Stimulated activated CD4-positive, alpha-beta T cell treated with anti-CD3 and anti-CD28 coated beads, Interleukin-4, amount 100 ng/mL, for 24 hours (primary cell): ENCODE measurements around the gene EMC9.
A peak's percentile ranks its signal among the peaks of the same experiment; 100 is the strongest.
"Not testable (repeated sequence)": the region's sequence is repeated elsewhere in the genome, so short reads cannot be mapped to it uniquely, and the experiment has no call there.

Experiments
- DNase-seq: peaks from one replicate; pipeline ENCODE4 v3.0.0-alpha.2; 2020

Gene EMC9

GRCh38 chr14:24106672-24107271 lies 34.6 kb downstream of the EMC9 start:
- DNase-seq, result no peak

GRCh38 chr14:24105609-24106239 lies 35.7 kb downstream of the EMC9 start:
- not testable (repeated sequence) for DNase-seq

GRCh38 chr14:24103451-24103850 lies 37.9 kb downstream of the EMC9 start:
- DNase-seq, result no peak

GRCh38 chr14:24102357-24103048 lies 38.9 kb downstream of the EMC9 start:
- DNase-seq, result no peak

GRCh38 chr14:24100982-24101494 lies 40.4 kb downstream of the EMC9 start:
- DNase-seq, result no peak

GRCh38 chr14:24100197-24100981 lies 41.0 kb downstream of the EMC9 start:
- no peak for DNase-seq

- no peak for DNase-seq
These were observed 42.2 kb downstream of the EMC9 start for GRCh38 chr14:24098927-24099813.

GRCh38 chr14:24098229-24098926 lies 43.0 kb downstream of the EMC9 start:
- DNase-seq, result no peak

- no peak for DNase-seq
These were observed 44.7 kb downstream of the EMC9 start for GRCh38 chr14:24096545-24097181.

GRCh38 chr14:24095271-24096068 lies 45.9 kb downstream of the EMC9 start:
- DNase-seq, result peak; percentile 72

GRCh38 chr14:24094841-24095270 lies 46.5 kb downstream of the EMC9 start:
- peak; percentile 20 for DNase-seq

GRCh38 chr14:24093901-24094840 lies 47.2 kb downstream of the EMC9 start, which contains the start of gene PCK2:
Gene PCK2 (plus strand): TSS chr14:24094311. CDS start chr14:24094406, 95 bp downstream.
- peak; percentile 89 for DNase-seq

- no peak for DNase-seq
These were observed 48.0 kb downstream of the EMC9 start for GRCh38 chr14:24093207-24093900.

GRCh38 chr14:24092505-24093206 lies 48.7 kb downstream of the EMC9 start:
- no peak for DNase-seq

GRCh38 chr14:24092110-24092504 lies 49.3 kb downstream of the EMC9 start:
- no peak for DNase-seq

- DNase-seq, result no peak
These were observed 51.5 kb downstream of the EMC9 start for GRCh38 chr14:24089890-24090289.
